Endothelial cell of umbilical vein (primary cell): ENCODE results near the gene TCEA2. TPM values are rescaled to one million over a fixed set of nuclear protein-coding genes. Genes with fewer than 3 reads are reported as not detected.

Source experiments
- BruUV-seq: library from RNA; stranded (reverse); fragments of 400-500 nt; replicated peaks from 2 replicates; lab custom pipeline; 2021; lab: Mats Ljungman, UMichigan
- CTCF ChIA-PET: fragments of 300-600, 350-600 bp; sonication (Branson Sonifier 250); formaldehyde crosslinking; loops from one replicate; lab custom pipeline; 2021; ENCODE audit warnings: antibody characterized with exemption, inconsistent platforms; lab: Charles Lee
- POLR2A ChIA-PET: fragments of 300-600, 350-600 bp; sonication (Branson Sonifier 250); formaldehyde crosslinking; loops from one replicate; lab custom pipeline; 2021; ENCODE audit warnings: antibody characterized with exemption, inconsistent platforms; lab: Charles Lee
- DNase-seq: peaks from one replicate; pipeline ENCODE4 v3.0.0-alpha.2; 2011; ENCODE audit warnings: low read depth, low spot score
- FAIRE-seq: peaks from 2 replicates; lab custom pipeline; 2011; peaks lifted over from hg19 to GRCh38; lab: Jason Lieb, UNC
- H2AFZ ChIP-seq: 2 replicates; pipeline ENCODE4 v1.6.0; 2012; ENCODE audit warnings: low read depth, low read length, control low read depth, inconsistent platforms
- H3K27ac ChIP-seq: 2 replicates; pipeline ENCODE4 v1.5.1; 2011; ENCODE audit warnings: low read depth, mild to moderate bottlenecking, control low read depth, low read length, moderate library complexity; ENCODE audit not compliant: insufficient read depth
- H3K27me3 ChIP-seq, 2 experiments: 2 replicates each; pipeline versions ENCODE4 v1.6.0 to v1.6.1; 2011; ENCODE audit warnings: low read length in 2 of 2, mixed read lengths in 1 of 2; ENCODE audit not compliant: control insufficient read depth in 2 of 2, insufficient read depth in 2 of 2
- H3K36me3 ChIP-seq, 2 experiments: 2 replicates in 1 of 2; 3 replicates in 1 of 2; pipeline ENCODE4 v1.5.1; 2011; ENCODE audit warnings: low read length in 2 of 2, mild to moderate bottlenecking in 1 of 2, moderate library complexity in 1 of 2; ENCODE audit not compliant: control insufficient read depth in 2 of 2, insufficient read depth in 2 of 2; ENCODE audit errors: extremely low read depth in 1 of 2
- H3K4me1 ChIP-seq: 3 replicates; pipeline ENCODE4 v1.5.1; 2011; ENCODE audit warnings: mild to moderate bottlenecking, low read length; ENCODE audit not compliant: control insufficient read depth, insufficient read depth; ENCODE audit errors: extremely low read depth
- H3K4me2 ChIP-seq: 2 replicates; pipeline ENCODE4 v1.6.1; 2011; ENCODE audit warnings: low read length, control low read depth, mixed read lengths; ENCODE audit not compliant: insufficient read depth
- H3K4me3 ChIP-seq, 3 experiments: fragments of 200-600 bp in 1 of 3; sonication (generic), shearing (Covaris generic) in 1 of 3; replicated peaks in 1 of 3; 2 replicates each; pipeline ENCODE4 v1.5.1; 2011 to 2016; ENCODE audit warnings: control low read depth in 3 of 3, low read length in 3 of 3, mild to moderate bottlenecking in 2 of 3, inconsistent platforms in 1 of 3, low read depth in 1 of 3, moderate library complexity in 1 of 3; ENCODE audit not compliant: insufficient read depth in 1 of 3
- H3K79me2 ChIP-seq: 2 replicates; pipeline ENCODE4 v1.6.0; 2012; ENCODE audit warnings: low read length, inconsistent platforms; ENCODE audit not compliant: control insufficient read depth, insufficient read depth
- H3K9ac ChIP-seq: replicated peaks from 2 replicates; pipeline ENCODE3; 2011; ENCODE audit warnings: low read length, control low read depth; ENCODE audit not compliant: insufficient read depth; ENCODE audit errors: extremely low read depth
- H3K9me1 ChIP-seq: replicated peaks from 3 replicates; pipeline ENCODE4 v1.6.0; 2011; ENCODE audit warnings: mild to moderate bottlenecking, low read length; ENCODE audit not compliant: control insufficient read depth, insufficient read depth; ENCODE audit errors: extremely low read depth
- H3K9me3 ChIP-seq: replicated peaks from 2 replicates; pipeline ENCODE4 v1.5.1; 2012; ENCODE audit warnings: low read length, inconsistent platforms; ENCODE audit not compliant: control insufficient read depth, insufficient read depth
- H4K20me1 ChIP-seq: replicated peaks from 2 replicates; pipeline ENCODE3; 2011; ENCODE audit warnings: mild to moderate bottlenecking, low read length; ENCODE audit not compliant: control insufficient read depth, insufficient read depth; ENCODE audit errors: extremely low read depth
- EZH2 ChIP-seq: IDR thresholded peaks from 2 replicates; pipeline ENCODE4 v1.6.1; 2012; ENCODE audit warnings: borderline replicate concordance, low read depth, mild to moderate bottlenecking, moderate library complexity, low read length, inconsistent platforms; ENCODE audit not compliant: severe bottlenecking
- FOS ChIP-seq: IDR thresholded peaks from 2 replicates; pipeline ENCODE4 v1.6.1; 2011; ENCODE audit warnings: mild to moderate bottlenecking, low read length, moderate library complexity, borderline replicate concordance; ENCODE audit not compliant: insufficient read depth
- GATA2 ChIP-seq: IDR thresholded peaks from 2 replicates; pipeline ENCODE4 v1.7.0; 2011; ENCODE audit warnings: low read depth, mild to moderate bottlenecking, moderate library complexity, mixed read lengths, low read length; ENCODE audit not compliant: insufficient read length, insufficient read depth
- JUN ChIP-seq: IDR thresholded peaks from 2 replicates; pipeline ENCODE4 v1.6.1; 2011; ENCODE audit warnings: borderline replicate concordance, low read depth; ENCODE audit not compliant: insufficient read length, insufficient read depth
- MYC ChIP-seq: IDR thresholded peaks from one replicate; pipeline ENCODE4 v1.6.1; 2011; ENCODE audit warnings: mild to moderate bottlenecking, low read depth, low read length
- POLR2A ChIP-seq: IDR thresholded peaks from 2 replicates; pipeline ENCODE4 v1.6.1; 2012; ENCODE audit warnings: low read depth, mild to moderate bottlenecking, control low read depth, low read length
- POLR2AphosphoS5 ChIP-seq: IDR thresholded peaks from 2 replicates; pipeline ENCODE4 v1.6.1; 2012; ENCODE audit warnings: low read depth, mild to moderate bottlenecking, control low read depth, low read length, moderate library complexity; ENCODE audit not compliant: insufficient read depth
- dilution Hi-C: fragments of 300-500 bp; cut with MboI; formaldehyde crosslinking; loops from one replicate; pipeline ENCODE4 v1.15.0; 2019; ENCODE audit warnings: low sequenced_read_pairs; ENCODE audit not compliant: extremely low pct_ligation_motif_present
- intact Hi-C: fragments of 100-400 bp; cut with micrococcal nuclease; formaldehyde crosslinking; loops from one replicate; pipeline ENCODE4 v1.10.0; 2022
- polyA plus RNA-seq, 4 experiments: library from polyadenylated mRNA; depleted of rRNA in 3 of 4; stranded (reverse) in 3 of 4; unstranded in 1 of 4; fragments of >200 nt; gene quantifications; 2 replicates each; pipeline versions ENCODE4 v1.2.1 to v1.2.3, GENCODE V29; 2011 to 2012; ENCODE audit warnings: missing spikeins in 1 of 4
- total RNA-seq: library from RNA; stranded (reverse); gene quantifications from 2 replicates; pipeline ENCODE4 v1.2.3, GENCODE V29; 2021
- TF ChIP-seq, protein P1 (sequence below): IDR thresholded peaks from 2 replicates; pipeline ENCODE4 v1.6.1; 2011; ENCODE audit not compliant: insufficient read depth, insufficient read length
- TF ChIP-seq, protein P2 (sequence below), 2 donors: IDR thresholded peaks; 1 replicate in 1 of 2; 2 replicates in 1 of 2; pipeline ENCODE4 v1.5.1; 2011; ENCODE audit warnings: low read length in 2 of 2, mild to moderate bottlenecking in 2 of 2, moderate library complexity in 2 of 2, control low read depth in 1 of 2, inconsistent platforms in 1 of 2, low read depth in 1 of 2; ENCODE audit not compliant: insufficient read depth in 1 of 2; ENCODE audit errors: extremely low read depth in 1 of 2

Gene TCEA2
- total and polyA plus RNA-seq, 2 donors (not counting 3 experiments of a cell fraction or from before 2014, with no cell fraction given), result 53.1 to 65.5 TPM

DNA sequence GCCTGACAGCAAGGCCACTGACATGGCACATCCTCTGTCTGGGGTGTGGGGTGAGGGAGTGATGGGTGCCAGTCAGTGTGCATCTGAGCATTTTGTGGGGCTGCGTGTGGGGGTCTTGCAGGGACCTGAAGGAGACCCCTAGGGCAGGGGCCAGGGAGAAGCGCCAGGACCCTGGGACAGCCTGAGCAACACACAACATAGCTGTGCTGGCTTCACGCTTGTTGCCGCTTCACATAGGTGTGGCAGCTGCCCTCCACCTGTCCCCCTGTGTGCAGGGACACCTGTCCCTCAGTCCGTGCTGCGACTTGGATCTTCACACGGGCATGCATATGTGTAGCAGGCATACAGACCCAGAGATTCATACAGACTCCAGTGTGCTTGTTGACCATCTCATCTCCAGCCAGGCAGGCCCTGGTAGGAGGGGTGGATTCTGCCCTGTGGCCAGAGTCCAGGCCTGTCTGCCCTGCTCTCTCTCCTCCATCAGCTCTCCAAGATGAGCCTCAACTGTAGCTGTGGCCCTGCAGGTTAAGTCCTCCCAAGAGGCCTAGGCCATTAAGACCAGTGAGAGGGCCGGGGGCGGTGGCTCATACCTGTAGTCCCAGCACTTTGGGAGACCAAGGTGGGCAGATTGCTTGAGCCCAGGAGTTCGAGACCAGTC lies 47.5 kb downstream of the TCEA2 start:
- H3K9me3 ChIP-seq, result no peaks in the 10 kb centered on the region

DNA sequence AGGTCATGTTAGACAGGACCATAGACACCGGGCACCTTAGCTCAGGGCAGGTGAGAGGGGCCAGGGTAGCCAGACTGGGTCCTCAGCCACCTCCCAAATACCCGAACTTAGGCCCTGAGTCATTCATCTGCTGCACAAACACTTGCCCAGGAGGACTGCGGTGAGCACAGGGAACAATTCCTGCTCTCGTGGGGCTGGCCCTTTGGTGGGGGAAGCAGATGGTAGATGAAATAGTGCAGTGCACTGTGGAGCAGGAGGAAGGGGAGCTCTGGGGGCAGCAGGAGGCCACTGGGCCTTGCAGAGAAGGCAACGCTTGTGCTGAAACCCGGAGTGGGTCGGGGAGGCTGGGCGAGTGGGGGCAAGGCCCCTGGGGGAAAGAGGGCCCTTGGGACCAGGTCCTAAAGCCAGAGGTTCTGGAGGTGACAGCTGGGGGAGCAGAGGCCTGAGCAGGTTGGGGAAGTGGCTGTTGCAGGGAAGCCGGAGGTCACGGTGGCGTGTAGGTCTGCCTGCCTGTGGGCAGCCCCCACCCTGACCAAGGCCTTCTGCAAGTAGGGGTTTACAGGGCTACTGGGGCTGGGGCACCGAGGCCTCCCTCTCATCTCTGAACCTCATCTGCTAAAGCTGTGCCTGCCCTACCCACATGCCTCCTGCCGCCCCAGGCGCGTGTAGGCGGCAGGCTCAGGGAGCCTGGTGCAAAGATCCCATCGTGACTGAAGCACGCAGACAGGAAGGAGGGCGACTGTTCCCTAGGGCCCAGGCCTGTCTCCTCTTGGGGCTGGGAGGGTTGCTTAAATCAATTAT lies 49.0 kb downstream of the TCEA2 start:
- ChIA-PET POLR2A (no interaction called here), CTCF (interaction anchor here (1.4 to 1.5 kb wide), 3 partner anchors 9 to 29 kb away, joined by 4 to 5 read pairs (median 5); no protein-coding TSS in a partner anchor)
- Histone ChIP-seq H2AFZ (no peak overlapping the region), H3K4me2 (no peak overlapping the region), H4K20me1 (no peaks in the 10 kb centered on the region), H3K36me3 (no peaks in the 10 kb centered on the region), H3K27me3 (no peaks in the 10 kb centered on the region), H3K4me1 (no peaks in the 10 kb centered on the region), H3K9me1 (no peaks in the 10 kb centered on the region), H3K27ac (no peak overlapping the region), H3K9ac (no peak overlapping the region), H3K79me2 (no peaks in the 10 kb centered on the region), H3K4me3 (no peak overlapping the region), H3K9me3 (no peaks in the 10 kb centered on the region)
- TF ChIP-seq JUN, result no peak
- TF ChIP-seq POLR2A, result no peak
- TF ChIP-seq FOS, result no peak
- TF ChIP-seq, protein P1, sequence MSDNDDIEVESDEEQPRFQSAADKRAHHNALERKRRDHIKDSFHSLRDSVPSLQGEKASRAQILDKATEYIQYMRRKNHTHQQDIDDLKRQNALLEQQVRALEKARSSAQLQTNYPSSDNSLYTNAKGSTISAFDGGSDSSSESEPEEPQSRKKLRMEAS, result no peak
- TF ChIP-seq EZH2, result no peak
- TF ChIP-seq GATA2, result no peak
- TF ChIP-seq, protein P2, sequence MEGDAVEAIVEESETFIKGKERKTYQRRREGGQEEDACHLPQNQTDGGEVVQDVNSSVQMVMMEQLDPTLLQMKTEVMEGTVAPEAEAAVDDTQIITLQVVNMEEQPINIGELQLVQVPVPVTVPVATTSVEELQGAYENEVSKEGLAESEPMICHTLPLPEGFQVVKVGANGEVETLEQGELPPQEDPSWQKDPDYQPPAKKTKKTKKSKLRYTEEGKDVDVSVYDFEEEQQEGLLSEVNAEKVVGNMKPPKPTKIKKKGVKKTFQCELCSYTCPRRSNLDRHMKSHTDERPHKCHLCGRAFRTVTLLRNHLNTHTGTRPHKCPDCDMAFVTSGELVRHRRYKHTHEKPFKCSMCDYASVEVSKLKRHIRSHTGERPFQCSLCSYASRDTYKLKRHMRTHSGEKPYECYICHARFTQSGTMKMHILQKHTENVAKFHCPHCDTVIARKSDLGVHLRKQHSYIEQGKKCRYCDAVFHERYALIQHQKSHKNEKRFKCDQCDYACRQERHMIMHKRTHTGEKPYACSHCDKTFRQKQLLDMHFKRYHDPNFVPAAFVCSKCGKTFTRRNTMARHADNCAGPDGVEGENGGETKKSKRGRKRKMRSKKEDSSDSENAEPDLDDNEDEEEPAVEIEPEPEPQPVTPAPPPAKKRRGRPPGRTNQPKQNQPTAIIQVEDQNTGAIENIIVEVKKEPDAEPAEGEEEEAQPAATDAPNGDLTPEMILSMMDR (IDR thresholded peaks at IDR 0.05; ENCODE audit: extremely low read depth in 1 of 2, insufficient read depth in 1 of 2, low read depth in 1 of 2, low read length in 2 of 2), result no peak
- TF ChIP-seq POLR2AphosphoS5, result no peak
- no peak for TF ChIP-seq MYC
- no peak for DNase-seq
- intact Hi-C loops, result no loop called here
- no peak for FAIRE-seq
- dilution Hi-C loops, result no loop called here
- BruUV-seq, result no TSS peak

More for the DNA sequence above, 47.5 kb downstream of the TCEA2 start:
- TF ChIP-seq EZH2, result no peak
- TF ChIP-seq GATA2, result no peak
- H3K27me3 ChIP-seq, result no peaks in the 10 kb centered on the region
- H3K36me3 ChIP-seq, result no peaks in the 10 kb centered on the region
- no TSS peak for BruUV-seq
- no peak overlapping the region for H2AFZ ChIP-seq
- H4K20me1 ChIP-seq, result no peaks in the 10 kb centered on the region
- FAIRE-seq (no peak), DNase-seq (no peak)
- no peaks in the 10 kb centered on the region for H3K9me1 ChIP-seq
- no peaks in the 10 kb centered on the region for H3K79me2 ChIP-seq
- dilution Hi-C loops, result no loop called here
- no peak overlapping the region for H3K4me2 ChIP-seq
- no peaks in the 10 kb centered on the region for H3K4me1 ChIP-seq
- CTCF ChIA-PET, result interaction anchor here (1.4 kb wide), 2 partner anchors 9 to 10 kb away, joined by 4 read pairs; no protein-coding TSS in a partner anchor
- H3K4me3 ChIP-seq, result no peak overlapping the region
- intact Hi-C loops, result no loop called here
- H3K27ac ChIP-seq, result no peak overlapping the region
- POLR2A ChIA-PET, result no interaction called here
- no peak overlapping the region for H3K9ac ChIP-seq
